GM19043 (cell line): ENCODE measurements around the gene GSAP.

Experiments used
- ATAC-seq: cut with Tn5 transposase; IDR thresholded peaks from one replicate; pipeline ENCODE4 v1.9.1; 2021; ENCODE audit warnings: low read depth; ENCODE audit not compliant: unreplicated experiment

Gene GSAP

DNA sequence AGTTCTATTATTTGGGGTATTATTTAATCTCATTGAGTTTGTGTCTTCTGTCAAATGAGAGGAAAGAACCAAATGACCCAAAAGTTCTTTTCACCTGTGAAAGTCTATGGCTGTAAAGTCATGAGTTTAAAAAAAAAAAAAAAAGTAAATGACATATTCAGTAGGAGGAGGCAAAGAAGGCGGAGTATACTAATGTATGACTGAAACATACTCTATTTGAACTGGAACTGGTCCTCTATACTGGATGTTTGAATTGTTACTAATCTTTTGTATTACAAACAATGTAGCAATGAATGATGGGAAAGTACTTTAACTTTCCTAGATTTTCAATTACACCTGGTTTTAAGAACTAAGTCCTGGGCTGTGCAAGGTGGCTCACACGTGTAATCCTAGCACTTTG lies 24.9 kb upstream of the GSAP start:
- ATAC-seq: no peak

DNA sequence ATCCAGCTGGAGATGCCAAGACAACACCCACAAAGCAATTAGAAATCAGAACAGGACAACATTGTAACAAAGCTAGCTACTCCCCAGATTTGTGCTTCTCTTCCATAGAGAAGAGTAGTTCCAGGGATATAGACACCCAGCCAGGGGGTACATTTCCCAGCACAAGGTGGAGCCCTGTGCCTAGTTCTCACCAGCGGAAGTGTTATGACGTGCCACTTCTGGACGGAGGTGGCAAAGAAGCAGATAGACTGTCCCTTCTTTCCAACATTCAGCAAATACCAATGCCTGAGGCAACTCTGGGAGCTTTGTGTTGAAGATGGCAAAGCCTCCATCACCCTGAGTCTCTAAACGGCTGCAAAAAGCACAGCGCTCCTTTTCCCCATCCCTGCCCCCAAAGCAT lies 23.4 kb upstream of the GSAP start:
- no peak for ATAC-seq

DNA sequence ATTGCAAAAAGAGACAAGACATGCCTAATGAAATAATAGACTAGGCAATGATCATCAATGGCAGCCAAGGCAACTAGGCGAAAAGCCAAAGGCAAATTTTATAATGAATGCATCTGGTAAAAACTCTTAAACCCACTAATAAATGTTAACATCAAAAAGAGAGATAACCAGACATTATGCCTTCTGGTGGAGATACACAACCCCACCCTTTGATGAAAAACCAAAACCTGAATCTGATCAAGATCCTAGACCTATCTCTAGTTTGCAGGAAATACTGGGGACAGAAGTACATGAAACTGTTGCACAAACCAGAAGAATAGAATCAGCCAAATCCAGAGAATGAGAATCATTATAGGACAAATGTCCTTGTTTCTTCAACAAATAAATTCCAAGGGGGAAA lies 22.0 kb upstream of the GSAP start:
- no peak for ATAC-seq

DNA sequence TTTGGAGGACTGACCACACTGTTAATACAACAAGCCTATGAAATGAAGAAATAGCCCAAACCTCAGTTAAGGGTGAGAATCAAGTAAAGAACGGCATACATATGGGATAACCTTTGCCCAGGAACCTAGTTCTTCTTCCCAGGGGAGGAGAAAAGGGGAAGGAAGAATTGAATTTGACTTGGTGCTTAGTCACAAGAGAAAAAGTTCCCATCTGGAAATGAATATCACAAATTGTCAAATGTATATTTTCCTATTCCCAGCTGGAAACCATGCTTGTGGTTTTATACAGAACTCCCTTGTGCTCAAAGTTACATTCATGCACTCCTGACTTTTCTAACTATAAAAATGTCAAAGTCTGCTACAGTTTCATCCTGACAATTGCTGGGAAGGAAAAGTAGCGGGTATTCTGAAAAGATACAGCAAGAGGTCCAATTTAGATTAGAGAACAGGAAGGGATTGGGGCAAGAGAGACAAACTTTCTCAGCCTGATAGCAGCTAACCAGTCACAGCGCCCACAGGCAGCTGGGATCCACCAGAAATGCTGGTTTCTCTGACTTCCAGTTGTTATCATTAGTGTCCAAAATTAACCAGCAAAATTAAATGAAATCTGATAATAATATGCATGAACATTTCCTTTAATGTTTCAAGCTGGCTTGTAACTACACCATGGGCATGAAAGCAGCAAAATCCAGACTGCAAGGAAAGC lies 18.6 kb upstream of the GSAP start:
- no peak for ATAC-seq

DNA sequence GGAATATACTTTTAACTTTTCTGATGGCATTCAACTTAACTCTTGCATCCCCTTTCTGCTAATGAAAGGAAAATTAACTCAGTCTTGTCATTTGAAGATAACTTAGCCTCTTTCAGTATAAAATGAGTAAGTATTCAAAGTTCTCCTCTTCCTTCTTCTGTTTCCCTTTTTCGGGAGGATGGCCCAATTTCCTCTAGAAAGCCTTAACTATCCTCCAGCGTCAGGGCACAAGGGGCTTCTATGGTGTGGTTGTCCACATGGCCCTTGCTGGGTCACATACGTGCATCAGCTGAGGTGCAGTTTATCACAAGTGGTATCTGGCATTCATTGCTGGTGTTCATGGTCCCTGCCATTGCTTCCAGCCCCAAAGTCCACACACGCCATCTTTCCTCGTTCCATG lies 17.8 kb upstream of the GSAP start:
- no peak for ATAC-seq

DNA sequence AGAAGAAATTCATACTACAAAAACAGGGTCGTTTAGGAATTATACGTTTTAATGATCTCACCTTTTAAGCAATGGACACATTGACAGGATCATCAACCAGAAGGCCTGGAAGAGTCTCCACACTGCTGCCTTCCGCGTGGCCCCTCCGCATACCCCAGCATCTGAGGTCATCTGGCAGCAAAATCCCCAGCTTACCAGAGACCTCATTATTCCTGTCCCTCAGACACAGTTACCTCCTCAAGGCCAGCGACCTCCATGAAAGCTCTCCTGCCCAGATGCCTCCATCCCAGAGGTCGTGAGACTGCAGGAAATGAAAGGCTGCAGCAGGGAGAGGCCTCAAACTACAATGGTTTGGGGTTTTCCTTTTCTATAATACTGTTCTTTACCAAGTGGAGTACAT lies 14.8 kb upstream of the GSAP start:
- no peak for ATAC-seq

DNA sequence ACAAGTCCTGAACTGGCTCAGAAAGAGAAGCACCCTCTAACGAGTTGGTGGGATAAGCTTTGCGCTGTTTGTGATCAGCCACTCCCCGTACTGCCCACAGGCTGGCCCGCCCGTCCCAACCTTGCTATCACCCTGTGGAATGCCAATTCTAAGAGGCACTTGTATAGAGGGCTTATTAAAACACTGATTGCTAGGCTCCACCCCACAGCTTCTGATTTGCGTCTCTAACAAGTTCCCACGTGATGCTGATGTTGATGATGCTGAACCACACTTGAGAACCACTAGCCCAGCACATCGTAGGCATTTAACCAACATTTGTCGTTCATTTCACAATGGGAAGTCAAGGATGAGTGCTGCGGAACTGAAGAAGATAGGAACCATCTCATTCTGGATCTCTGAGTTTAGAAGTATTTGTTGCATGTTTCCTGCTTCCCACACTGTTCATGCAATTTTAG lies 12.7 kb upstream of the GSAP start:
- ATAC-seq: no peak

DNA sequence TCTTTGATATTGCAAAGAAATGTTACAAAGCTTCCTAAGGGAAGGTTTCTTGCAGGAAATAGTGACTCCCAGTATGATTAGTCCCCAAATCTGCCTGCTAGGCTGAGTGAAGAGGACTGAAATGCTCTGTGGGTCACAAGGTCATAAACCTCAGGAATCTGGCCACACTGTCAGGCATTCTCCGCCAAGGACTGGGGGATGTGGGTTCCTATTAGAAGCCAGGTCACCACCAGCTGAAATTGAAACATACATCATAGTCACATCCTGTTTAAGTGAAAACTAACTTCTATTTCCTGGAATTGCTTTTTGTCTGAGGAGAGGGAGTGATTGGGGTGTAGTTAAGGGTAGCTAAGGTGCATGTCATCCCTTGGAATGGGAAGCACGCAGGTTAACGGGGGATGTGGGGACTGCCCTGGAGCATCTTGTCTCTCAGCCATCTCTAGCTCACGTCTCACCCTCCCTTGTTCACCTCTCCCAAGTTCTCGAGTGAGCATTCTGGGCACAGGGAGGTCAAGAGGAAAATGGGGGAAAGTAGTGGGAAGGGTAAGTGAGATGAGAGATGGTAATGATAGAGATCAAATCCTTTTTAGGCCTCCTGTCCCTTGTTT lies 12.0 kb upstream of the GSAP start:
- ATAC-seq: no peak

DNA sequence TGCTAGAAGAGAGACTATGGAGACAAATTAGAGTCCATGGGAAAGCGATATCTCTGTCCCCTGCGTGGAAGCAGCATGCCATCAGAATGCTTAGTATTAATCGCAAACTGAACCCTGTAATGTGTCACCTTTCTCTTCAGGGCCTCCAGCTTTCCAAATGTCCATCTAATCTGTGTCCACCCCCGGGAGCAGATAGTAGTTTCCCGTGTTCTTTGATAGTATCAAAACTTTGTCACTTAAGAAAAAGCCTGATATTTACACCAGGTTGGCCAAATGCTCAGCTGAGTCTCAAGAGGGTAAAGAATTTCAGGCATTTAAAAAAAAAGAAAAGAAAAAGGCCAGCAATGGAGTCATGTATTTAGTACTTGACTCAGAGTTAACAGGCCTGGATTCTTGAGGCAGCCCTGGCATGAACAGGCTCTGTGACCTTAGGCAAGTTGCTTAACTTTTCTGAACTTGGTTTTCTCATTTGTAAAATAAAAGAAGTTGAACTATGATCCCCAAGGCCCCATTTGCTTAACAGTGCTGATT lies 10.4 kb upstream of the GSAP start:
- ATAC-seq: no peak

DNA sequence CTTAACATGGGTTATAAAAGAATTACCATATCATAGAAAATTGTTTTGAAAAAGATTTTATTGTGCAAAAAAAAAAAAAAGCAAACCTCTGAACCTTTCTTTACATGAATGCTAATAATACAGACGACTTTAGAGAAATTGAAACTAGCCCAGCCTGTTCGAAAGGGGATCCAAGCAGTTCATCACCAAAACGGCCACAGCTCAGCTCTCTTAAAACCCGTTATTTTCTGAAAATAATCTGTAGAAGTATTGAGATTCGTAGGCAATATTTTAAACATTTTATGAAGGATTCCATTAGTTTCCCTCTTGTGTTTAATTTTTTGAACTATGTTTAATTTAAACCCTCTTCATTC lies 9.9 kb upstream of the GSAP start:
- ATAC-seq: peak; percentile 68

DNA sequence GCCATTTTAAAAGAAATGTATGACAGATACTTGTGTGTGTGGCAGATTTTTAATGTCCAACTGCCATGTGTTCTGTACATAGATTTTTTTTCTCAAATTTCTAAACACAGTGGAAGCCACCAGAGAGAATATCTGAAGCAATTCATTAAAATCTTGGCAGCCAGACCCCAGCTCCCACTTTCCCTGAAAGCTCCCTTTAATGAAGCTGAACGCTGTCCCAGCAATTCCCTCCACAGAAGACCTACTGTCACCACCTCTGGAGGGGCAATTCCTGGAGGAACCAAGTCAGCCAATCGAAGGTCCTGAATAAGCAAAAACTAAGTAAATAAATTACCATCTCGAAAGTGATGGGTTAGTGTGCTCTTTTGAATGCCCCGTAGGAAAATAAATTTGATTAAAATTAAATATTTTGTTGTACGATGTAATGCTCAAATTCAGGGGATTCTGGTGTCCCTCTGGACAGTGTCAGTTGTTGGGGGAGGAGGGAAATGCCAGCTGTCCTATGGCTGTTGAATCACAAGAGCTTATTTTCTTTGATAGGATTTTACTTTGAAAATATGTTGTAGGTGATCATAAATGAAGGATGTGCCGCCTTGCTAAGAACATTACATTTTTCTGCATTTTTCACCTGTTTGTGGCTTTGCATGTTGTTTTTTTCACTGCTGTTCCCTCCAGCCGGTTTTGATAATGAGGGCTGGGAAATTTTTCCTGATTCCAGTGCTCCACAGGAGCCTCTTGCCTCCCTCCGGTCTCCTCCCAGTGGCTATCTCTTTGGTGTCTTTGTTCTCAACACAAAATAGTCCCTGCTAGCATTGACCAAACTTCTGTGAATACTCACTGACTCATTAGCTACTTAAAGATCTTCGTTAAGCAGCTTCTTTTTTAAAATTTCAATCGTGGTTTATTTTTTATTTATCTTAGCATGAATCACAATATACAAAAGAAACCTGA lies 9.2 kb upstream of the GSAP start:
- no peak for ATAC-seq

DNA sequence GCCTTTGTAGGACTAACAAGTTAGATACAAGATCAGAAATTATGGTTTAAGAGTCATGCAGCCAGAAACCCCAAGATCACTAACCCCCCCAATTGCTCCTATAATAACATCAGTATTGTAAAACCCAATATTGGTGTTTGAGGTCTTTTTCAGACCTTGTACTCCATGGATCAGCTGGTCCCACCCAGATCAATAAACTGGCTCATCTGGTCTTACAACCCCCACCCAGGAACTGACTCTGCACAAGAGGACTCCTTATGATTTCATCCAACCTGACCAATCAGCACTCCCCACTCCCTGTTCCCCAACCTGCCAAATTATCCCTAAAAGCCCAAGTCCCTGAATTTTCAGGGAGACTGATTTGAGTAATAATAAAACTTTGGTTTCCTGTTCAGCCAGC lies 6.4 kb upstream of the GSAP start:
- no peak for ATAC-seq

DNA sequence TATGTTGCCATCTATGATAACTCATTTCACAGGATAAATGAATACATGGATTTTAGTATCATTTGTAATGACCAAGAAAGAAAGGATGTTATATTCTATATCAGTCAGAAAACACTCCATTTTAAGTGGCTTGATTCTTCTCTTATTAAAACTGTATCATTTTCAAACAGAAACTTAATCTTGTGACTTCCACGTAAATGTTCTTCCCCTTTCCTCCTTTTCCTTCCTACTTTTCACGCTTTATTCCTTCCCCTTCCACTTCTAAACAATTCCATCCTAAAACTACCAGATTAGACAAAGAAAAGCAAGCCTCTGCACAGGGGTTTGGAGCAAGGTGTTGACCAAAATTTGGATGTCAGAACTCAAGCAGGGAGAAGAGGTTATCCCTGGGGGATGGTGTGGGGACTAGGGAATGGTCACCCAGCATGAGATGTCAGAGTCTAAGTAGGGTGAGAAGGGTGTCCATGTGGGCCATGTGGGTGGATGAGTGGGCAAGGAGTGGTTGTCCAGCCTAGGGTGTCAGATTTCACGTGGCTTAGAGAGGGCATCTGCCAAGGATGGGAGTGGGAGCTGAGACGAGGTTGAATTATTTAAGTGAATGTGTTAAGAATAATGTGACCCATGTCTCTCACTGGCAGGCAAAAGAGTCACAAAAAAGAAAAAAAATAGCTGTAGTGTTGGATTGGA lies 5.0 kb upstream of the GSAP start:
- ATAC-seq: no peak

DNA sequence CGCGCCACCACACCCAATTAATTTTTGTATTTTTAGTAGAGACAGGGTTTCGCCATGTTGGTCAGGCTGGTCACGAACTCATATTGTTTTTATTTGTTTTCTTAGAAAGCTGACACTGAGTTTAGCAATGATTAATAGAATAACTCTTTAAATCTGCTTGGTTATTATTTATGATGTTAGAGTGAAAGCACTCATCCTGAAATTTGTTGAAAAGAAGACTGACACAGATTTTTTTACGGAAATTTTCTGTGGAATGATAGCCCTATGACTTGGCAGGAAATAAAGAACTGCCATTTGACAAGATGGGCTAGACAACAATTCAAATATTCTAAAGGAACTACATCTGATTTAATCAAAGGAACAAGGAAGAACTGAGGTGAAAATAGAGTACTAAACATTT lies 4.3 kb upstream of the GSAP start:
- ATAC-seq: no peak

DNA sequence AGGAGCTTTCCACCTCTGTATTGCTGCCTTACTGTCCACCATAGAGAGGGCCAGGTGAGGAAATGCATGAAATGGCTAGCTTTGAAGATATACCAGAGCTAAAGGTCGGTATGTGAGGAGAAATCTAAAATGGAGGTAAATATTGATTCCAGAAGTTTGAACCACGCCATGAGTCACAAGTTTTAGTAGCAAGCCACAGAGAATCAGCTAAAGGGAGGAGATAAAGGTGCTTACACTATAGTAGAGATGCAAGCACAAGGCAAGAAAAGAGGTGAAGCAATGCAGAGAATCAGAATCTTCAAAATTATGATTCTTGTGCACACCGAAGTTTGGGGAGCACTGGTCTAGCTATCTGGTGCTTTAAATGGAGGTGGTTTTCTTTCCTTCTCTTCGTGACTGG lies 3.0 kb upstream of the GSAP start:
- no peak for ATAC-seq

DNA sequence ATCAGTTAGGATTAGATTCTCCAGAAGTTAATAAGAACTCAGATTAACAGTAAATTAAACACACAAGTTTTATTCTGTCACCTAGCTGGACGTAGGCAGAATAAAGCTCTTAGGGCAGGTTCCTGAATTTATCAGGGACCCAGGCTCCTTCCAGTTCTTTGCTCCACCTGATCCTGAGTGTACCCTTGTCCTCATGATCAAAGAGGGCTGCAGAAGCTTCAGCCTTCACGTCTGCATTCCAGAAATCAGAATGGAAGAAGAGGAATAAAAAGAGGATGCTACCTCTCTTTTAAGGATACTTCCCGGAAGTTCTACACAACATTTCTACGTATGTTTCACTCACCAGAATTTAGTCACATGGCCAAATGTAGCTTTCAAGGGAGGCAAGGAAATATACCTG lies 1.7 kb upstream of the GSAP start:
- no peak for ATAC-seq

DNA sequence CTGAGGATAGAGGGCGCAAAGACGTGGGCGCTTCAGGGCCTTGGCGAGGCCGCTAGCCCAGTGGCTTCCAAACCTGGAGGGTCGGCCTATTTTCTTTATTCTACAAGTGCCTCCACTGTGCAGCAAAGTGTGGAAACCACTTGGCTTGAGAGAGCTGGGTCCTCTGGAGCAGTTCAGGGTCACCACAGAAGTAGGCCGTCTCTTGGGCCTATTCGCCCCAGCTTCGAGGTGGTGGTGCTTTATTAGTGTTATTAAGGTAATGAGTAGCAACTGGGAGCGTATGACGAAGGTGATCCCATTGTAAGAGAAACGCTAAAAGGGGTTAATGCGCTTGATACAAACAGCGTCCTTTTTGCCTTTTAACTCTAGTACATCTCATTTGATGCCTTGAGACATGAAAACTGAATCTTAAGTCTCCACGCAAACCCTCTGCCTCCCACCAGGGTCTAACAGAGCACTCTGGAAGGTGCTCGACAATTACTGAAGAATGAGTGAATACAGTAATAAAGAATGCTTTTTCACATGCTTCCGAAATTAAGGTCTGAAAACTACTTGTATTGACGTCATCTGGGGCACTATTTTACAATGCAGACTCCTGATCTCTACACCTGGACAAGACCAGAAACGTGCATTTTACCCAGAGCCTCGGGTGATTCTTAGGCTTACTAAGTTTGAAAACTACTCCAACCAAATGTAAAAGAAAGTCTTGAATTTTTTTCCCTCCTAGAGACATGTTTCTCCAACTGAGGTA lies 647 bp upstream of the GSAP start:
- ATAC-seq: peak; percentile 23

DNA sequence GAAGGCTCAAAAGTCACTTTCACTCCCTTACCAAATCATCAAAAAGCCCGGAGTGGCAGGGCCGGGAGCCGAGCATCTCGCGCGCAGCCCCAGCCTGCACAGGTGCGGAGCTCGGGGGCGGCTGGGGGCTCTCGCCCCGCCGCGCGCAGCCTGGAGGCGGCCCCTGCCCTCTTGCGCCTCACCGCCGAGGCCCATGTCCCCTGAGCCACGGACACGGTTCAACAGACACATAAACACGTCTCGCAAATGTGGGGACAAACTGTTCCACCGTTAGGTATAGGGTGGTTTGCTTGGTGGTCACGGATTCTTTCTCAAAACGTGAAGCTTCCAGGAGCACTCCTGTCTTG lies 700 bp downstream of the GSAP start:
- peak; percentile 29 for ATAC-seq

DNA sequence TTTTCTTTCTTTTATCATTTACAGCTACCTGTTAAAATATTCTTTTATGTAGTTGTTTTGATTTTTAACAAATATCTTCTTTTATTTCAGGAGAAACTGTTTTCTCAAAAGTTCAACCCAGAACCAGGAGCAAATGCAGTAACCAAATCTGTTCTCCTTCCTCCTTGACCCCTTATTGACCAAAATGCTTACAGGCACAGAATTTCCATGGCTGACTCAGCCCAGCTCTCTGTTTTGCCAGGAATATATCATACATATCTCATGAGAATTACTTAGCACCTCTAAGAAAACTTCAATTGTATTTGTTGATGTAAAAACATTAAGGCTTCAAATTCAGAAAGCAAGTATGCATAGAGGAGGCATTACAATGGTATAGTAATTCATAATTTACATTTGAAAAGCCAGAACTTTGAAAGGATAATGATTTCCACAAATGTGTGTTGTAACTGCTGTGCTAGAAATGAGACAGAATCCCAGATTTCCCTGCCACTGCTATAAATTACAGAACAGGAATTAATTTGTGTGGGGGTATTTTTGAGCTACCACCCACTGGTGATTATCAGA lies 2.2 kb downstream of the GSAP start:
- no peak for ATAC-seq

DNA sequence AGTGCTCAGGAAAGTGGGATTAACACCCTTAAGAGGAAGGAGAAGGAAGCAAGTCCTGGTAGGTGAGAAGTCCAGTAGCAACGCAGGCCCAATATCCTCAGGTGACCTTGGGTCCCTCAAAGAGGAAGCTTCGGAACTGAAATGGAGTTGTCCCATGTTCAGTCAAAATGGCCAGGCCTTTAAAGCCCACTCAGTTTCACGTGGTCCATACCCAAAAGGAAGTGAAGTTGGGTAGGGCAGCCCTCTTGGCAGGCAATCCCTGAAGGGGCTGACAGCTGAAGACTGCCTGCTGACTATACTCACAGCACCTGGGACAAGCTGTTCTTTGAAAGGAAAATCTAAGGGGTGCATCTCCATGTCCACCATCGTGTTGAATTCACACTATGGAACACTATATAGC lies 3.0 kb downstream of the GSAP start:
- no peak for ATAC-seq
